ENCODE data around the gene RALGPS1. TPM values are rescaled to one million over a fixed set of nuclear protein-coding genes. Genes with fewer than 3 reads are reported as not detected.

Gene RALGPS1
- total RNA-seq, 1 experiment from 2014 or later = 18.6 TPM

GRCh38 chr9:126979461-126979860 lies 64.9 kb downstream of the RALGPS1 start:
- H3K4me1 Mint-ChIP-seq = 0 out of 4 replicates have a peak, but pooled peaks cover 3% of the 10 kb centered on the region in 2 experiments
- Histone ChIP-seq H2BK15ac (ENCODE audit: low read depth, low read length) (no peak overlapping the region), H2BK5ac (ENCODE audit: insufficient read length, low read length) (no peak overlapping the region), H4K20me1 (ENCODE audit: control insufficient read depth, insufficient read depth, insufficient read length) (no peaks in the 10 kb centered on the region), H2AFZ (ENCODE audit: low read length) (no peak overlapping the region), H2BK12ac (ENCODE audit: insufficient read length, low read depth, low read length) (no peak overlapping the region), H3K18ac (ENCODE audit: insufficient read length, low read depth, low read length) (no peak overlapping the region), H3K23me2 (ENCODE audit: insufficient read length, low read depth, low read length, poor library complexity, severe bottlenecking) (no peaks in the 10 kb centered on the region), H3K4me1 (ENCODE audit: insufficient read depth, low read length) (no peaks in the 10 kb centered on the region), H3K14ac (ENCODE audit: insufficient read depth, low read length) (no peak overlapping the region), H2BK20ac (ENCODE audit: low read depth, low read length, poor library complexity, severe bottlenecking) (no peak overlapping the region), H2BK120ac (ENCODE audit: low read depth, low read length, poor library complexity, severe bottlenecking) (no peak overlapping the region), H3K4ac (ENCODE audit: low read depth, low read length) (no peak overlapping the region), H3K4me2 (ENCODE audit: insufficient read depth, insufficient read length, low read length) (no peak overlapping the region), H3K79me2 (ENCODE audit: insufficient read depth, low read length) (no peaks in the 10 kb centered on the region), H3K79me1 (ENCODE audit: insufficient read depth, low read depth, low read length, poor library complexity, severe bottlenecking) (no peaks in the 10 kb centered on the region), H2AK5ac (ENCODE audit: insufficient read length, low read length) (no peak overlapping the region), H4K91ac (ENCODE audit: insufficient read length, low read depth, low read length) (no peak overlapping the region), H4K8ac (replicated peaks; ENCODE audit: insufficient read length, low read depth, low read length) (no peak overlapping the region), H4K5ac (ENCODE audit: insufficient read length, low read depth, low read length) (no peak overlapping the region), H3K23ac (ENCODE audit: insufficient read length, low read depth, low read length) (no peak overlapping the region), H3K27ac (ENCODE audit: insufficient read length, low read depth, low read length) (no peak overlapping the region), H3K27me3 (ENCODE audit: insufficient read depth, low read length) (no peaks in the 10 kb centered on the region), H3K9me3 (ENCODE audit: control insufficient read depth, low read depth, low read length) (no peaks in the 10 kb centered on the region), H3T11ph (ENCODE audit: low read length) (no peak overlapping the region), H3K9ac (ENCODE audit: extremely low read depth, insufficient read length, low read length) (no peak overlapping the region), H3K56ac (ENCODE audit: insufficient read length, low read depth, low read length) (no peak overlapping the region)
- WGBS (ENCODE audit: extremely low coverage, insufficient read length, low lambda C conversion rate) = no CpG with 5 or more reads among the region's 5 CpGs
- no peak overlapping the region for H3K27ac Mint-ChIP-seq
- no peaks in the 10 kb centered on the region for H3K27me3 Mint-ChIP-seq (ENCODE audit: low read depth)
- H3K36me3 Mint-ChIP-seq (ENCODE audit: insufficient read depth in 1 of 3, low read depth in 3 of 3) = peaks cover 0 to 2% (median 0%) of the 10 kb centered on the region in 3 experiments; a peak in 2 of 7 replicates
- H3K9me3 Mint-ChIP-seq = 0 out of 5 replicates have a peak, but pooled peaks cover 0 to 2% of the 10 kb centered on the region in 2 experiments
- no peak for DNase-seq
- H3K4me3 Mint-ChIP-seq = no peak overlapping the region
- TF ChIP-seq CTCF (conservative IDR thresholded peaks at IDR 0.05) = no peak

All from H9 (cell line).